ENCODE results near the gene CCR3.

DNA sequence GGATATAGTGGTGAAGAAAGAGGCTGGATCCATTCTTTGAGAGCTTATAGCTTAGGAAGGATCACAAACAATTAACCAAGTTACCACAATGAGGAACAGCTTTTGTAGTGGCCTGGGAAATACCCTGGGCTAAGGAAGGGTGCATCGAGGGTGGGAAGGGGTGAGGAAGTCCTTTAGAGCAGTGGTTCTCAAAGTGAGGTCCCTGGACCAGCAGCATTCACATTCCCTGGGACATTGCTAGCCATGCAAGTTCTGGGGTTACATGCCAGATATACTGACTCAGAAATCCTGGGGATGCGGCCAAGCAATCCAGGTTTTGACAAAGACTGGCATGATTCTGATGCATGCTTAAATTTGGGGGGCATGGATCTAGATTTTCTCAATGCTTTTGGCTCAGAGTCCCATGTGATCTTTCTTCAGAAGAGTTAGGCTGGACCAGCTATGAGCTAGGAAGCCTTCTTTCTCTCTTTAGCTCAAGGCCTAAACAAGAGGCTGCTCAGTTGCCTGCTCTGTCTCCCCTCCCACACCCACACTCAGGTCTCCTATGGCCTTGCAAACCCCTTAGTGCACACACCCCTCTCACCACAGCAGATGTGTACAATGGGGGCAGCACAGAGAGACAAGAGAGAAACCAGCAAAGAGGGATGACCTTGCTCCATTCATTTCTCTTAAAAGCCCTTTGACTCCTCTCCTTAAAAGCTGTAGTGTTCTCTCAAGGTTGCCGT is 32.4 kb upstream of the CCR3 start:
- TF ChIP-seq POLR2AphosphoS5 (IDR thresholded peaks at IDR 0.05) = no peak
- TF ChIP-seq, protein P1, sequence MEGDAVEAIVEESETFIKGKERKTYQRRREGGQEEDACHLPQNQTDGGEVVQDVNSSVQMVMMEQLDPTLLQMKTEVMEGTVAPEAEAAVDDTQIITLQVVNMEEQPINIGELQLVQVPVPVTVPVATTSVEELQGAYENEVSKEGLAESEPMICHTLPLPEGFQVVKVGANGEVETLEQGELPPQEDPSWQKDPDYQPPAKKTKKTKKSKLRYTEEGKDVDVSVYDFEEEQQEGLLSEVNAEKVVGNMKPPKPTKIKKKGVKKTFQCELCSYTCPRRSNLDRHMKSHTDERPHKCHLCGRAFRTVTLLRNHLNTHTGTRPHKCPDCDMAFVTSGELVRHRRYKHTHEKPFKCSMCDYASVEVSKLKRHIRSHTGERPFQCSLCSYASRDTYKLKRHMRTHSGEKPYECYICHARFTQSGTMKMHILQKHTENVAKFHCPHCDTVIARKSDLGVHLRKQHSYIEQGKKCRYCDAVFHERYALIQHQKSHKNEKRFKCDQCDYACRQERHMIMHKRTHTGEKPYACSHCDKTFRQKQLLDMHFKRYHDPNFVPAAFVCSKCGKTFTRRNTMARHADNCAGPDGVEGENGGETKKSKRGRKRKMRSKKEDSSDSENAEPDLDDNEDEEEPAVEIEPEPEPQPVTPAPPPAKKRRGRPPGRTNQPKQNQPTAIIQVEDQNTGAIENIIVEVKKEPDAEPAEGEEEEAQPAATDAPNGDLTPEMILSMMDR (IDR thresholded peaks at IDR 0.05) = no peak
